Panc1 (cell line): ENCODE results near the gene ALPP. TPM values are rescaled to one million over a fixed set of nuclear protein-coding genes. Genes with fewer than 3 reads are reported as not detected.

ENCODE experiments used
- ATAC-seq: fragments of 200-7000 bp; cut with Tn5 transposase; 2 replicates; pipeline ENCODE4 v1.9.1; 2020; ENCODE audit warnings: mild to moderate bottlenecking, moderate library complexity
- BruUV-seq: library from RNA; stranded (reverse); fragments of 400-500 nt; replicated peaks from 2 replicates; lab custom pipeline; 2021; lab: Mats Ljungman, UMichigan
- CTCF ChIA-PET: fragments of 300-600 bp; sonication (Branson Sonifier 250); formaldehyde crosslinking; loops from one replicate; lab custom pipeline; 2022; ENCODE audit warnings: antibody characterized with exemption; lab: Charles Lee
- POLR2A ChIA-PET: fragments of 300-600 bp; sonication (Branson Sonifier 250); formaldehyde crosslinking; loops from one replicate; lab custom pipeline; 2022; ENCODE audit warnings: antibody characterized with exemption; lab: Charles Lee
- DNase-seq: peaks from one replicate; pipeline ENCODE4 v3.0.0-alpha.2; 2010; ENCODE audit warnings: low read depth, low spot score
- H3K27ac ChIP-seq: 2 replicates; pipeline ENCODE4 v1.5.1; 2011; ENCODE audit warnings: mild to moderate bottlenecking, low read length, inconsistent platforms
- H3K27me3 ChIP-seq: fragments of 200-500 bp; sonication (Bioruptor generic); 2 replicates; pipeline ENCODE4 v1.6.0; 2014; ENCODE audit warnings: low read length, inconsistent platforms; ENCODE audit not compliant: control insufficient read depth, insufficient read depth
- H3K36me3 ChIP-seq: fragments of 200-500 bp; sonication (Bioruptor generic); 2 replicates; pipeline ENCODE4 v1.5.1; 2014; ENCODE audit warnings: inconsistent platforms, mild to moderate bottlenecking, low read length, moderate library complexity; ENCODE audit not compliant: control insufficient read depth, insufficient read depth
- H3K4me1 ChIP-seq: 2 replicates; pipeline ENCODE4 v1.5.1; 2011; ENCODE audit warnings: inconsistent platforms, mild to moderate bottlenecking, low read length, moderate library complexity; ENCODE audit not compliant: control insufficient read depth, insufficient read depth
- H3K4me3 ChIP-seq, 2 experiments: 2 replicates each; pipeline ENCODE4 v1.5.1; 2011 to 2012; ENCODE audit warnings: low read depth in 2 of 2, low read length in 2 of 2, mild to moderate bottlenecking in 2 of 2, inconsistent platforms in 1 of 2, moderate library complexity in 1 of 2
- H3K9me3 ChIP-seq: fragments of 200-500 bp; sonication (Bioruptor generic); 2 replicates; pipeline ENCODE4 v1.5.1; 2014; ENCODE audit warnings: low read depth, mild to moderate bottlenecking, inconsistent platforms, low read length, moderate library complexity; ENCODE audit not compliant: control insufficient read depth, insufficient read depth
- CTCF ChIP-seq: fragments of 450-650 bp; IDR thresholded peaks from 2 replicates; pipeline ENCODE4 v1.5.1; 2017; ENCODE audit warnings: mild to moderate bottlenecking
- POLR2AphosphoS5 ChIP-seq: IDR thresholded peaks from 2 replicates; pipeline ENCODE4 v1.6.1; 2012; ENCODE audit warnings: mild to moderate bottlenecking, low read depth, low read length, moderate library complexity
- REST ChIP-seq, 2 experiments: IDR thresholded peaks; 2 replicates each; pipeline ENCODE4 v1.6.1; 2011 to 2012; ENCODE audit warnings: low read depth in 2 of 2, control low read depth in 1 of 2, low read length in 1 of 2, mild to moderate bottlenecking in 1 of 2, moderate library complexity in 1 of 2; ENCODE audit not compliant: insufficient read depth in 1 of 2
- SIN3A ChIP-seq: IDR thresholded peaks from 2 replicates; pipeline ENCODE4 v1.6.1; 2012; ENCODE audit warnings: low read depth, mild to moderate bottlenecking, low read length, moderate library complexity, borderline replicate concordance; ENCODE audit not compliant: insufficient read depth
- TCF7L2 ChIP-seq: IDR thresholded peaks from 2 replicates; pipeline ENCODE4 v1.6.1; 2011; ENCODE audit warnings: mild to moderate bottlenecking, low read depth, low read length, inconsistent platforms
- in situ Hi-C: cut with HindIII; loops from 2 replicates; pipeline ENCODE4 v1.10.0; 2016; ENCODE audit warnings: low sequenced_read_pairs, low pct_unique_long_range_greater_than_20kb
- intact Hi-C: fragments of 100-400 bp; cut with micrococcal nuclease; formaldehyde crosslinking; loops from one replicate; pipeline ENCODE4 v1.10.0; 2022; ENCODE audit not compliant: unreplicated experiment
- total RNA-seq: library from RNA; stranded (reverse); gene quantifications from one replicate; pipeline ENCODE4 v1.2.1, GENCODE V29; 2021; ENCODE audit not compliant: unreplicated experiment

ALPP gene
- total RNA-seq, 1 experiment from 2014 or later, result 7.3 TPM

GRCh38 chr2:232431705-232432590 is 53.4 kb downstream of the ALPP start:
- H3K4me1 ChIP-seq, result peaks cover 5% of the 10 kb centered on the region; the same call in 1 of the 2 replicates
- POLR2A ChIA-PET, result no interaction called here
- CTCF ChIA-PET, result no interaction called here
- intact Hi-C loops (no loop called here), in situ Hi-C loops (no loop called here)
- H3K9me3 ChIP-seq, result no peaks in the 10 kb centered on the region
- no peaks in the 10 kb centered on the region for H3K27me3 ChIP-seq
- no TSS peak for BruUV-seq
- H3K36me3 ChIP-seq, result no peaks in the 10 kb centered on the region
- no peak for DNase-seq
- TF ChIP-seq POLR2AphosphoS5, result no peak
- TF ChIP-seq REST (IDR thresholded peaks at IDR 0.05; ENCODE audit: insufficient read depth in 1 of 2, low read depth in 2 of 2, low read length in 1 of 2), result no peak
- no peak for TF ChIP-seq CTCF
- no peak for TF ChIP-seq TCF7L2
- TF ChIP-seq SIN3A, result no peak
- H3K4me3 ChIP-seq, result no peak overlapping the region
- ATAC-seq, result no peak
- no peak overlapping the region for H3K27ac ChIP-seq

Other genes with a start within 250 kb of the ALPP start
- 65.3 TPM for gene ALPG, start 28.1 kb downstream of the ALPP start, total RNA-seq
- gene ALPI, start 77.4 kb downstream of the ALPP start, total RNA-seq, result not detected
- gene ECEL1, start 109.1 kb downstream of the ALPP start, total RNA-seq, result 2.9 TPM
- gene PRSS56, start 141.6 kb downstream of the ALPP start, total RNA-seq, result 0.18 TPM
- not detected for gene CHRND, start 147.4 kb downstream of the ALPP start, total RNA-seq
- gene CHRNG, start 160.9 kb downstream of the ALPP start, total RNA-seq, result not detected
- 5.1 TPM for gene TIGD1, start 171.8 kb downstream of the ALPP start, total RNA-seq
- gene EIF4E2, start 171.9 kb downstream of the ALPP start, total RNA-seq, result 84.0 TPM